GM21786 (cell line): ENCODE results near the gene TFEC.

Experiments used
- ATAC-seq: cut with Tn5 transposase; IDR thresholded peaks from one replicate; pipeline ENCODE4 v1.9.1; 2021; ENCODE audit not compliant: unreplicated experiment

The TFEC gene

DNA sequence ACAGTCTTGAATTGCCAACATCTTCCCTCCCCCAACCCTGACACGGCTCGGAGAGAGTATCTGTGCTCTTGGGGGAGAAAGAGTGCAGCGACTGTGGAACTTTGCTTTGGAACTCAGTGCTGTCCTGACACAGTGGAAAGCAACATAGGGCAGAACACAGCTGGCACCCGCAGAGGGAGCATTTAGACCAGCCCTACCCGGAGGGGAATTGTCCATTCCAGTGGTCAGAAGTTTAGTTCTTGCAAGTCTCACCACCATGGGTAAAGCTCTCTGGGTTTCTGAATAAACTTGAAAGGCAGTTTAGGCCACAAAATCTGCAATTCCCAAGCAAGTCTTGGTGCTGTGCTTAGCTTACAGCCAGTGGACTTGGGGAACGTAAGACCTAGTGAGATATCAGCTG lies 34.9 kb downstream of the TFEC start:
- ATAC-seq, result no peak

DNA sequence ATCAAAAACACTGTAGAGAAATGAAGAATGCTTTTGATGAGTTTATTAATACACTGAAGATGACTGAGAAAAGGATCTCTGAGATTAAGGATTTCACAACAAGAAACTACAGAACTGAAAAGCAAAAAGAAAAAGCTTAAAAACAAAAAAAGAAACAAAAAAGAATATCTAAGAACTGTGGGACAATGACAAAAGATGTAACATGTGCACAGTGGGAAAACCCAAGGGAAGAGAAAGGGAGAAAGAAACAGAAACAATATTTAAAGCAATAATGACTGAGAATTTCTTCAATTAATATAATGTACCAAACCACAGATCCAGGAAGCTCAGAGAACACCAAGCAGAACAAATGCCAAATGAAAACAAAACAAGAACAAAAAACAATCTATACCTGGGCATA lies 42.2 kb downstream of the TFEC start:
- ATAC-seq, result no peak

DNA sequence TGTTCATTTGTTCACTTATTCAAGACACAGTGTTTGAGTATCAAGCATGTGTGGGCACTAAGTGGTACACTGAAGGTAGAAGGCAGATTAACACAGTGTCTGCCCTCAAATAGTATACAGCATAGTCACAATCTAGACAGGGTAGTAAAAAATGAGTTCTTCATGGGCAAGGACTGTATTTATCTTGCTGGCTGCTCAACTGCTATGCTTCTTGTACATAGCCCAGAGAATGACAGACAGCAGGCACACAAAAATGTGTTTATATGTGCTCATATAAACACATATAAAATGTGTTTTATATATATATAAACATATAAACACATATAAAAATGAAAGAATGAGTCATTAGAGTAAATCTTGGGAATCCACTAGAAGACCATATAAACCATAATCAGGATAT lies 43.1 kb downstream of the TFEC start:
- ATAC-seq, result no peak

DNA sequence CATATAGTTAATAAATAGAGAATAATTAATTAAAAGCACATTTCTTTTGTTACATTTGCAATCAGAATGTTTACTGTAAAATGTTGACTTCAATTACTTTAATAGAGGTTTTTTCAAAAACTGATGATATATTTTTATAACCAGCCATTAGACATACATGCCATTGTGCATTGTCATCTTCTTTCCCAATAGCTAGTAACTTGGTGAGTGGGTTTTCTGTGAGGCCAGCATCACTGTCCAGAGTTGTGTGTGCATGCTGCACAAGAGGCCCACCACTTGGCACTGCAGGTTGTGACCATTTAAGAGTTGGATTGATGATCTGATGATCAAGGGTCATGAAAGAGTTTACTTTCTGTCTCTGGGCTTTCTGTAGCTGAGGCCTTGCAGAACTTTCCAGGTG lies 46.5 kb downstream of the TFEC start:
- ATAC-seq, result no peak

DNA sequence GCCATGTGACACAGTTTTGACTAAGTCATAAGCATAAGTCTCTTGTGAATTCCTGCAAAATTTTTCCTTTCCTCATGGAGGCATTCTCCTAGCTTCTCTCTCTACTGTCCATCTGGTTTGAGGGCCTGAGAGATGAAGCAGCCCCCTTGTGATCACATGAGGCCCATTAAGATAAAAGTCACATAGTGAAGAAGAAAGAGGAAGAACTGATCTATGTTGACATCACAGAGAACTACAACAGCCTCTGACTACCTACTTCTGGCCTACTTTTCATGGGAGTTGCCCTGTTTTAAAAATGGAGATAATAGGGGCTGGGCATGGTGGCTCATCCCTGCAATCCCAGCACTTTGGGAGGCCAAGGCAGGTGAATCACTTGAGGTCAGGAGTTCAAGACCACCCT lies 50.4 kb downstream of the TFEC start:
- no peak for ATAC-seq

DNA sequence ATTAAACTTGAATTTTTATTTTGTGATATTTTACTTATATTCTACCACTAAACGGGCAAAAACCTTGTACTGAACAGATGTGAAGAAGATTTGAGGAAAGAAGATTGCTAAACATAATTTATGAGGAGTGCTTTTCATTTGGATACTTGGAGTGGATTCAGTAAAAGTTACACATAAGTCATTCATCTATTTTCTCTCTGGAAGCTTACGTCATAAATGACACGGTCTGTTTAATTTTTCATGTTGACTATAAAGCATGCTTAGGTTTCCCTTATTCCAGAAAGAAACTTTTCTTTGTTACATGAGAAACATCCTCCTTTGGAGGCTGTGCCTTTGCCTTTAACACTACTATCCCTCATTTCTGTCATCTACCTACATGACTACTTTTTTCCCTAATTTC lies 53.9 kb downstream of the TFEC start:
- no peak for ATAC-seq

DNA sequence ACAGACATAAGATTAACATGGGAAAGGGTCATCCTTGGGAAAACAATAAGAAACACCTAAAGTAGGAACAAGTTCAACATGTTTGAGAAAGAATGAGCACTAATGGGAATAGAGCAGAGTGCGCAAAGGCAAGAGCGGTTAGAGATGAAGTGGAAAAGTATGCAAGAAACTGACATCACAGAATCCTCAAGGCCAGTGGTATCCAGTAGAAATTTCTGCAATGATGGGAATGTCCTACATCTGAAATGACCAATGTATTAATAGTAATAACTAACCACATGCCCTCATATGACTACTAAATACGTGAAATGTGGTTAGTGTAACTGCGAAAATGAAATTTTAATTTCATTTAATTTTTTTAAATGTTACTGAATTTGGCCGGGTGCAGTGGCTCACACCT lies 54.8 kb downstream of the TFEC start:
- no peak for ATAC-seq

DNA sequence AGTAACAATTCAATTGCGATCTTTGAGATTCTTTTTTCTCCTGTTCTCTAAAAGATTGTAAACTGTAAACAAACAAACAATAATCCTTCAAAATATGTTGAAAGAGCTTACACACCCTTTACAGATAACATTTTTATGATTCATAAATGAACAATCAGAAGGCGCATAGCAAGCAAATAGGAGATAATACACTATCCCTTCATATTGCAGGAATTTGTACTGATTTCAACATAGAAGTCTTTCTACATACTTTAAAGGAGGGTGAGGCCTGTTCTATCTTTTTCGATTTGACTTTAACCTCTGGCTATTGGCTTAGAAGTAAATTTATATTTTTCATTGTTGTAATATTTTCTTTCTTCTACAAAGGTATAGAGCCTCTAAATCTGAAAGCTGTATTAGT lies 57.2 kb downstream of the TFEC start:
- ATAC-seq, result no peak

DNA sequence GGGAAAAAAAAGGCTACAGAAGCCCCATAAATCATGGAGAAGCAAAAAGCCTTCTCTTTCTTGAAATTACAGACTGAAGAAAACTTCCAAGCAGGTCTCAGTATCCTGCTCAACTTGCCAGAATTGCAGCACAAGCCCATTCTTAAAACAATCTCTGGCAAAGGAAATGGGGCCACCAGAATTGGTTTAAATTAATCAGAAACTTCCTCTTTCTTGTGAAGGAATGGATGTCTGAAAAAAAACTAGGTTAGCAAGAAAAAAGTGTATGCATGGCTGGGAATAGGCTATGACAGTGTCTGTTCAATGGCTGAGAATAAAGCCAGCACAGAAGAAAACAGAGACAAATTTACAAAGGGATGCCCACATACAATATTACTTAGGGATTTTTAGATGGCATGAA lies 59.1 kb downstream of the TFEC start:
- ATAC-seq, result no peak

DNA sequence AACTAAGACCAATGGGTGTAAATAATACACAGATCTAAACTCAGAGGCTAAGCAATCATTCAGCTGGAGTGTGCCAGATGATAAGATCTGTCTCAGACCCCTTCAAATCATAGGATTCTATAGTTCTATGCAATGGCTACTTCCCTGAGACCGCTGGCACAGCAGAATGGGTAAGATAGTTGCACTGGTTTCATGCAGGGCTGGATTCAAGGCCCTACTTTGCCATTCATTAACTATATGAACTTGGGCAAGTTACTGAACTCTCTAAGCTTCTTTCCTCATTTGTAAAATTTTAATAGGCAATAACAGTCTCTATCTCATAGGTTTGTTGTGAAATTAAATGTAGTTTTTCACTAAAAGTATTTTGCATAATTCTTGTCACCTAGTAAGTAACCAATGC lies 62.0 kb downstream of the TFEC start:
- no peak for ATAC-seq

DNA sequence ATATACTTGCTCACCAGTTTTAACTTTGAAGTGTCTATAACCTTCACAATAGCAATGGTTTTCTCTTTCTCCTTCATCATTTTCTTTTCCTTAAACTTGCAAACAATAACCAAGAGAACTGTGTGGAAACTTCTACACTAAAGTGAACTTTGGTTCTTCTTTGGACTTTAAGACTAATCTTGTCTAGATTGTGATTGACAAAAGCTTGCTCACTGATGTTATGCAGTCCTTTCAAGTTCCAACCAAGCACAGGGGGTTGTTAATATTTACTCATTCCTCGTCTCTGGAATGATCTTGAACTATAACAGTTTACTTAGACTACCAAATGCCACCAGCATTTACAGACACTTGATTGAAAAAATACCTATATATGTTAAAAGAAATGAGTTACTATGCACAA lies 62.4 kb downstream of the TFEC start:
- ATAC-seq, result no peak

DNA sequence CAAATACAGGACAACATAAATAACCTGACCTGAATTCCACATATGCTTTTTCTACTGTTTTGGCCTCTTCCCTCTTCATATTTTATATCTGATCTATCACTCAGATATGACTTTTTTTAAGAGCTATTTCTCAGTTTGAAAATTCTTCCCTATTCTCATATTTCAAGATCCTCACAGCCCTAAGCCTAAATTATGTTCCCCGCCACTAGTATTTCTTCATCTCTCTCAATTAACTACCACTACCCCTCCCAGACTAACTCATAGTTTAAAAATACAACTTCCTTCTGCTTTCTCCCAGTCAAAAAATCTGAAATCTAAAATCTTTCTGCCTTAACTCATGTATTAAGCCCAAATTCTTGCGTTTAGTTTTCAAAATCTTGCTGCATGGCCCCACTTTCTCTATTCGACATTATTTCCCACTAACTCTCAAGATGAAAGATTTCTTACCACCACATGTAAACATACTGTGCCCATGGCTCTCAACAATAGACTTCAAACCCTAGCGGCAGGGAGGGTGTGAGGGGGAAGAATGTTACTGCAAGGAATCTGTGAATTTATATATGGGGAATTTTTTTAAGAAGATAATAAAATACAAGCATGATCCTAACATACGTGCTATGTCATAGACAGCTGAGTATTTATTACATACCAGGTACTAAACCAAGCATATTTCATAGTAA lies 64.6 kb downstream of the TFEC start:
- ATAC-seq, result no peak

DNA sequence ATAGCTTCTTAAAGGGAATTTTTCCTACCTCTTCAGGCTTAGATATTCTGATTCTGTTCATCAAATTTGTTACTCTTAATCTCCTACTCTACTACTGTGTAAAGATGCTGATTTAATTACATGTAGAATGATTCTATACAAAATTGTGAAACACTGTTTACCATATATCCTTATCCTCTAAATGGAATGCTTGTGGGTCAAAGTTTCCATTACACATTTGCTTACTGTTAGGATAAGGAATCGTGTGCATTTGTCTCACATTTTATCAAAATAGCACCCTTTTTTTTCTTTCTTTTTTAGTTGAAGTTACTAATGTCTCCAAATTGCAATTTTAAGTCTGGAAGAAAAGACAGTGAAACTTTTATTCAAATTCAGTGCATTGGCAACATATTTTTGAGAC lies 65.3 kb downstream of the TFEC start:
- no peak for ATAC-seq

DNA sequence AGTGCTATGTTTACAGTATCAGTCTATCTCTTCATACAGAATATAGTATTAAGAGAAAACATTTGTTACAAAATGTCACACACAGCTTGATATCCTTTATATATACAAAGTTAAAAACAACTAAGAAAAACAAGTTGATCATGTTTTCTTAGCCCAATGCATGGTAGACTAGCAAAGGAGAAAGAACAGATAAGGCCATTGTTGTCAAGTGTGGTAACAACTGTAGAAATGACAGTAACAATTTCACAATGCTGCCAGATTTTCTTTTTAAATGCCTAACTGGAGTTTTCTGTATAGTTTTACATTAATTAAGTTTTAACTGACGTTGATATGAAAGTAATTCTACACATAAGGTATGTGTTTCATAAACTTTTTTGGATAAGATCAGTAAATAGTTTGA lies 65.8 kb downstream of the TFEC start:
- ATAC-seq, result no peak

DNA sequence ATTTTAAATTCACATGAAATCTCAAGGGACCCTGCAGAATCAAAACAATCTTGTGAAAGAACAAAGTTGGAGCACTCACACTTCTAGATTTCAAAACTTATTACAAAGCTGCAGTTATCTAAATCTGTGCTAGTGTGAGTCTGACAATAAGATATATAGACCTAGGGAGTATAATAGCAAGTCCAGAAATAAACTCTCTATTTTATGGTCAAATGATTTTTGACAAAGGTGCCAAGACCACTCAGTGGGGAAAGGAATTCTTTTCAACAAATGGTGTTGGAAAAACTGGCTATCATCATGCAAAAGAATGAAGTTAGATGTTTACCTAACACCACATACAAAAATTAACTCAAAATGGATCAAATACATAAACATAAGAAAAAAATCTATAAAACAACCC lies 68.2 kb downstream of the TFEC start:
- ATAC-seq, result no peak

DNA sequence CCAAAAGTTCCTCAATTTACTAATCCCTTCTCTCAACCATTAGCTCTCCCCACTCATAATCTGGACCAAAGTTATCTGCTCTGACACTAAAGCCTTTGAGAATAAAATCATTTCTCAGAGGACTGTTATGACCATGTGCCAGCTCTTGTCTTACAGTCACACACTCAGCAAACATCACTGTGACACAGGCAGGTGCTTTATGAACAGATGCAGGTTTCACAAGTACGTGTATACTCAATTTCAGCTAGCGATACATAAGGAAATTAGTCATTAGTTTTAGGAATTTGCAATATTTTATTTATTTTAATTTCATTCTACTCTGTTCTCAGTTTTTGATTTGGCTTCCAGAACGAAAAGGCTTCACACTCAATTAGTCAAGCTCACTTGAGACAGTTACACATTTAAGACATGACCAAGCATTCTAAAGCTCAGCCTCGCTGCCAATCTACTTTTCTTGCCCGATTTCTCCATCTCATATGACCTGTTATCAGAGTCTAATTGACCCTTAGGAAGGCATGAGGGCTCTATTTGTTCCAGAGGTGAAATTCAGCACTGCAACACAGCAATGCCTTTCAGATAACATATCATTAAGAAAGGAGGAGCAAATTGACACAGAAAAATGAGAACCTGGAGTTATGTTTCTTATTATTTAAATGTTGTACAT lies 76.8 kb downstream of the TFEC start:
- ATAC-seq, result no peak

DNA sequence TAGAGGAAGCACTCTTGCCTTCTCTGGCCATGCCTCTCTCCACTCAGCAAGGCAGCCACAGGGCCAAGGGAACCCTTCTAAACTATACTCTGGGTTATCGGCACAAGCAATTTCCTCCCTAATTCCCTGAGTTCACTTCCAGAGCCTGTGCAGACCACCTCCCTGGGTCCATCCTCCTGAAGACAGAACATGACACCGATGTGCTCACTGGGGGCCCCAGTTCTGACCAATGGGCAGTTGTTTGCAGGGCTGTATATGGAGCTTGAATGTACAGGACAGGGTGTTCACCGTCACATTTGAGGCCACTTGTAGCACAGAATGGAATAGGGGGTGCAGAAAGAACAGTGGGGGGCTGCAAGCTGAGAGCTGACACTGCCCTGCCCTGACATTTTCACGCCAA lies 77.7 kb downstream of the TFEC start:
- ATAC-seq, result no peak

DNA sequence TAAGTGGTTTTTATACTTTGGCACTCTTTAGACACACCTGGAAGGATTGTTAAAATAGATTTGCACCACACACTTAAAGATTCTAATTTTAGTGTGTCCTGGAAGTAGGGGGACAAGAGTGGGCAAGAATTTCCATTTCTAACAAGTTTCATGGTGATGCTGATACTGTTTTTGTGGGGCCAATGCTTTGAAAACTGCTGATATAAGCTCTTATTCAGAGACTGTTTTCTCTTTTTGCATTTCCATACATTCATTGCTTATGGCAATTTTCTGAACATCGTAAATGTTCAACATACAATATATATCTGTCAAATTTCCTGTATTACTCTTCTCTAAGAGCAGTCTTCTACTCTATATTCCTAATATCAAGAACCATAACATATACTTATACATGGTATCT lies 79.0 kb downstream of the TFEC start:
- no peak for ATAC-seq

DNA sequence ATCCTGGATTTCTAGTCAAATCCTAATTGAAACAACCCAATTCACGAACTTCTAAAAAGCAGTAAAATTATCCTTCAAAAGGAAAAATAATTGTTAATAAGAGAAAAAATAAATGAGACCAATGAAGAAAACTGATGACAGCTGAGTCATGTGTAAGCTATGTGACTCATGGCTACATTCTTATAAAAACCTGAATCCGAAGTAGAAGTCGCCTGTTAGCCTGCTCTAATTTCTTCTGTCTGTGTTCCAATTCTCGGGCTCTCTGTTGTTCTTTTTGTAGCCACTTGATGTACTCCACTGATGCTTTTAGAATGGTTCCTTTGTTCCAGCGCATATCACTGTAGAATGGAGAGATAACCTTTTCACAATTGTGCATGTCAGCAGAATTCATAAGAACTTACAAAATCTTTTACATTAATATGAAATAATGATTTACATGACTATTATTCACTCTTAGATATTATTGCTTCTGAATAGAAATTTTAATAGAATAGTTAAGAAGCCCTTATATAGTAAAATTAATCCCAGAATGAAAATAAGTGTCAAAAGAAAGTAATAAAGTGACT lies 88.8 kb downstream of the TFEC start:
- no peak for ATAC-seq

DNA sequence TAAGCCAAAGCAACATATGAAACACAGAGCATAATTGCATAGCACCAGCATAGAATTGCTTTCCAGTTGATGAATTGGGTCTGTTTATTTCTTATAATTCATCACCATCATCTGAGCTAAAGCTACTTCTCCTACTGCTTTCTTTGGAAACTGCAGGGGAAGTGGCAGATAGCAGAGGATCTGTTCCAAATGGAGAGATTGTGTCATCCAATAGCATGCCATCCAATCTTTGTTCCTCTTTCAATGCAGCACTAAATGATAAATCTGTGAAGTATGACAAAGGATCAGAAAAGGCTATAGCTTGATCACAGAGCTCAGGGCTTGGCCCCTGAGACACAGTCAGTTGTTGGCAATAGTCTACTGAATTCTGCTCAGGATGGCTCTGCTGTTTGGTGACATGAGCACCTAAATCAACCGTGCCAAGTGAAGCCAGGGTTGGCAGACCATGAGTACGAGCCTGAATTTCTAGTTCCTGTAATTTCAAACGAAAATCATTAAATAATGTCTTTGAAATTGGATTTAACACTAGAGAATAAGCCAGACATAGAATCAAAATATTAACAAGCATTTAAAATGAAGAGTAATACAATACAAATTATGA lies 90.0 kb downstream of the TFEC start:
- no peak for ATAC-seq

DNA sequence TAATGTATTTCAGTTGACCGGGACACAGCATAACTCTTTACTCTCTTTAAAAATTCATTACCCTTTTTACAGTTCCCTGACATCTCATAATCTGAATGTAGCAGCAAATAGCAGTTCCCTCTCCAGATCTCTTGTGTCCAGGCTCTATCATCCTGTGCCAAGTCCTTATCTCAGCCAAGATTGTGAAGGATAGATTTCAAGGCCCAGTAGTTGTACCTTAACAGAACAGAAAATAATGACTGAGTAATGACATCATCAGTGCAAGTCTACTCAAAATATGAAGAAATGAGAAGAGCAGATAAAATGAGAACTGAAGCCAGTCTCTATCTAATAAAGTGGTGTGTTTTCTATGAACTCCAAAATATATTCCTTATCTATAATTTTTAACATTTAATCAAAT lies 92.6 kb downstream of the TFEC start:
- no peak for ATAC-seq

DNA sequence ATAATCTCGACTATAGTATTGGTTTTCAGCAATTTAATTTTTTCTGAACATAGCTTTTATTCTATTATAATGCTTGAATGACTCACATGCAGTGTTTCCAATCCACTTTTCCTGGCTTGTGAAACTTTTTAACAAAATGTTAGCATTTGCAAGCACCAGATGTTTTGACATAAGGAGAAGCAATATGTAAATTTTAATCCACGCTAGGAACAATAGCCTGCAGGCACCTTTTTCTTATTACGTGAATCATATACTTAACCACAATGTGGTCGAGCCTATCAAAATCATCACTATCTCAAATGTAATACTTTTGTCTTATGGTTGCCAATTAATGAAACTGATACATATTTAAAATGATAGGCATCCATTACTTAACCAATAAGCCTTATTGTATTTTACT lies 97.1 kb downstream of the TFEC start:
- no peak for ATAC-seq
